ENCODE measurements around the gene CNTNAP2.

The CNTNAP2 gene

GRCh38 chr7:148187471-148187870 is 2070.9 kb downstream of the CNTNAP2 start:
- Histone ChIP-seq H2BK120ac (ENCODE audit: low read depth, low read length) (no peak overlapping the region), H4K5ac (ENCODE audit: low read length) (no peak overlapping the region), H2BK15ac (replicated peaks; ENCODE audit: low read depth) (no peak overlapping the region), H3K27me3 (ENCODE audit: insufficient read depth, low read length, poor library complexity) (no peaks in the 10 kb centered on the region), H3K36me3 (ENCODE audit: control insufficient read depth, insufficient read depth, low read length) (no peaks in the 10 kb centered on the region), H3K4me3 (ENCODE audit: low read length) (no peak overlapping the region), H3K23ac (ENCODE audit: low read length) (no peak overlapping the region), H3K79me1 (ENCODE audit: low read length) (no peaks in the 10 kb centered on the region), H2BK5ac (ENCODE audit: low read length) (no peak overlapping the region), H3K27ac (ENCODE audit: low read depth, low read length) (no peak overlapping the region), H3K9ac (ENCODE audit: low read length) (no peak overlapping the region), H4K8ac (ENCODE audit: low read depth, low read length) (no peak overlapping the region), H3K4me1 (ENCODE audit: control insufficient read depth, low read depth, low read length) (no peaks in the 10 kb centered on the region), H3K4me2 (ENCODE audit: low read length) (no peak overlapping the region), H3K18ac (ENCODE audit: low read length) (no peak overlapping the region), H3K4ac (ENCODE audit: low read depth, low read length) (no peak overlapping the region), H3K79me2 (ENCODE audit: control insufficient read depth, insufficient read depth, low read length) (no peaks in the 10 kb centered on the region), H2AK5ac (ENCODE audit: low read length) (no peak overlapping the region), H3K56ac (ENCODE audit: low read length) (no peak overlapping the region)
- no peak for DNase-seq
- no CpG with 5 or more reads among the region's 6 CpGs for WGBS (ENCODE audit: extremely low coverage, insufficient coverage, low lambda C conversion rate)

- H3K27me3 ChIP-seq (ENCODE audit: insufficient read depth, low read length, poor library complexity): no peaks in the 10 kb centered on the region
- no peaks in the 10 kb centered on the region for H3K79me2 ChIP-seq (ENCODE audit: control insufficient read depth, insufficient read depth, low read length)
- H3K4ac ChIP-seq (ENCODE audit: low read depth, low read length): no peak overlapping the region
- H3K4me2 ChIP-seq (ENCODE audit: low read length): no peak overlapping the region
- H3K9ac ChIP-seq (ENCODE audit: low read length): no peak overlapping the region
- H4K5ac ChIP-seq (ENCODE audit: low read length): no peak overlapping the region
- no peak overlapping the region for H2BK5ac ChIP-seq (ENCODE audit: low read length)
- no peaks in the 10 kb centered on the region for H3K36me3 ChIP-seq (ENCODE audit: control insufficient read depth, insufficient read depth, low read length)
- no peaks in the 10 kb centered on the region for H3K4me1 ChIP-seq (ENCODE audit: control insufficient read depth, low read depth, low read length)
- DNase-seq: no peak
- no peak overlapping the region for H3K27ac ChIP-seq (ENCODE audit: low read depth, low read length)
- H3K4me3 ChIP-seq (ENCODE audit: low read length): no peak overlapping the region
- no peak overlapping the region for H3K18ac ChIP-seq (ENCODE audit: low read length)
- H4K8ac ChIP-seq (ENCODE audit: low read depth, low read length): no peak overlapping the region
- no peak overlapping the region for H3K56ac ChIP-seq (ENCODE audit: low read length)
- H3K23ac ChIP-seq (ENCODE audit: low read length): no peak overlapping the region
- no peak overlapping the region for H2BK120ac ChIP-seq (ENCODE audit: low read depth, low read length)
- H3K79me1 ChIP-seq (ENCODE audit: low read length): no peaks in the 10 kb centered on the region
- no peak overlapping the region for H2BK15ac ChIP-seq (replicated peaks; ENCODE audit: low read depth)
- WGBS (ENCODE audit: extremely low coverage, insufficient coverage, low lambda C conversion rate): no CpG with 5 or more reads among the region's 1 CpG
- H2AK5ac ChIP-seq (ENCODE audit: low read length): no peak overlapping the region
Measured at GRCh38 chr7:148191391-148192065, 2074.9 kb downstream of the CNTNAP2 start.

DNA sequence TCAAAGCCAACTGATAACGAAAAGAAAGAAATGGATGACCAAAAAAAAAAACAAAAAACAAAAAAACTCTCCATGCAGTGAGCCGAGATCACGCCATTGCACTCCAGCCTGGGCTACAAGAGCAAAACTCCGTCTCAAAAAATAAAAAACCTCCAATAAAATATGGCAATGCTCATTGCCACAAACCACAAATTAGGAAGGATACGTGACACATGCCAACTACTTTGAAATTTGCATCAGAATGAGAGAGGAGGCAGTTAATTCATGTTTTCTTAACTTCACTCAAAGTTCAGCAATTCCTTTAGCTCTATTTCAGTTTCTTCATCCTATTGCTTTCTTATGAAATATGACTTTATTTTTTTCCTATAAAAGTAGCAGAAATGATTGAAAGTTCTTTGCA is 2075.9 kb downstream of the CNTNAP2 start:
- no peak overlapping the region for H3K4me2 ChIP-seq (ENCODE audit: low read length)
- H3K56ac ChIP-seq (ENCODE audit: low read length): no peak overlapping the region
- no peak overlapping the region for H2AK5ac ChIP-seq (ENCODE audit: low read length)
- no peak overlapping the region for H3K4me3 ChIP-seq (ENCODE audit: low read length)
- H2BK120ac ChIP-seq (ENCODE audit: low read depth, low read length): no peak overlapping the region
- H3K79me1 ChIP-seq (ENCODE audit: low read length): no peaks in the 10 kb centered on the region
- no peaks in the 10 kb centered on the region for H3K27me3 ChIP-seq (ENCODE audit: insufficient read depth, low read length, poor library complexity)
- H4K5ac ChIP-seq (ENCODE audit: low read length): no peak overlapping the region
- H3K23ac ChIP-seq (ENCODE audit: low read length): no peak overlapping the region
- no peak overlapping the region for H3K9ac ChIP-seq (ENCODE audit: low read length)
- H3K18ac ChIP-seq (ENCODE audit: low read length): no peak overlapping the region
- no peaks in the 10 kb centered on the region for H3K4me1 ChIP-seq (ENCODE audit: control insufficient read depth, low read depth, low read length)
- no CpG with 5 or more reads among the region's 5 CpGs for WGBS (ENCODE audit: extremely low coverage, insufficient coverage, low lambda C conversion rate)
- no peaks in the 10 kb centered on the region for H3K79me2 ChIP-seq (ENCODE audit: control insufficient read depth, insufficient read depth, low read length)
- no peak for DNase-seq
- no peak overlapping the region for H3K27ac ChIP-seq (ENCODE audit: low read depth, low read length)
- no peaks in the 10 kb centered on the region for H3K36me3 ChIP-seq (ENCODE audit: control insufficient read depth, insufficient read depth, low read length)
- H4K8ac ChIP-seq (ENCODE audit: low read depth, low read length): no peak overlapping the region
- H3K4ac ChIP-seq (ENCODE audit: low read depth, low read length): no peak overlapping the region
- no peak overlapping the region for H2BK15ac ChIP-seq (replicated peaks; ENCODE audit: low read depth)
- no peak overlapping the region for H2BK5ac ChIP-seq (ENCODE audit: low read length)

- Histone ChIP-seq H3K56ac (ENCODE audit: low read length) (no peak overlapping the region), H3K79me2 (ENCODE audit: control insufficient read depth, insufficient read depth, low read length) (no peaks in the 10 kb centered on the region), H2BK15ac (replicated peaks; ENCODE audit: low read depth) (no peak overlapping the region), H4K8ac (ENCODE audit: low read depth, low read length) (no peak overlapping the region), H2AK5ac (ENCODE audit: low read length) (no peak overlapping the region), H4K5ac (ENCODE audit: low read length) (no peak overlapping the region), H3K27me3 (ENCODE audit: insufficient read depth, low read length, poor library complexity) (no peaks in the 10 kb centered on the region), H3K9ac (ENCODE audit: low read length) (no peak overlapping the region), H3K4me3 (ENCODE audit: low read length) (no peak overlapping the region), H3K23ac (ENCODE audit: low read length) (no peak overlapping the region), H3K4me1 (ENCODE audit: control insufficient read depth, low read depth, low read length) (no peaks in the 10 kb centered on the region), H3K27ac (ENCODE audit: low read depth, low read length) (no peak overlapping the region), H3K36me3 (ENCODE audit: control insufficient read depth, insufficient read depth, low read length) (no peaks in the 10 kb centered on the region), H3K4ac (ENCODE audit: low read depth, low read length) (no peak overlapping the region), H2BK120ac (ENCODE audit: low read depth, low read length) (no peak overlapping the region), H3K4me2 (ENCODE audit: low read length) (no peak overlapping the region), H2BK5ac (ENCODE audit: low read length) (no peak overlapping the region), H3K18ac (ENCODE audit: low read length) (no peak overlapping the region), H3K79me1 (ENCODE audit: low read length) (no peaks in the 10 kb centered on the region)
- peak; percentile 7 for DNase-seq
- no CpG with 5 or more reads among the region's 3 CpGs for WGBS (ENCODE audit: extremely low coverage, insufficient coverage, low lambda C conversion rate)
Measured at GRCh38 chr7:148201992-148202391, 2085.4 kb downstream of the CNTNAP2 start.

DNA sequence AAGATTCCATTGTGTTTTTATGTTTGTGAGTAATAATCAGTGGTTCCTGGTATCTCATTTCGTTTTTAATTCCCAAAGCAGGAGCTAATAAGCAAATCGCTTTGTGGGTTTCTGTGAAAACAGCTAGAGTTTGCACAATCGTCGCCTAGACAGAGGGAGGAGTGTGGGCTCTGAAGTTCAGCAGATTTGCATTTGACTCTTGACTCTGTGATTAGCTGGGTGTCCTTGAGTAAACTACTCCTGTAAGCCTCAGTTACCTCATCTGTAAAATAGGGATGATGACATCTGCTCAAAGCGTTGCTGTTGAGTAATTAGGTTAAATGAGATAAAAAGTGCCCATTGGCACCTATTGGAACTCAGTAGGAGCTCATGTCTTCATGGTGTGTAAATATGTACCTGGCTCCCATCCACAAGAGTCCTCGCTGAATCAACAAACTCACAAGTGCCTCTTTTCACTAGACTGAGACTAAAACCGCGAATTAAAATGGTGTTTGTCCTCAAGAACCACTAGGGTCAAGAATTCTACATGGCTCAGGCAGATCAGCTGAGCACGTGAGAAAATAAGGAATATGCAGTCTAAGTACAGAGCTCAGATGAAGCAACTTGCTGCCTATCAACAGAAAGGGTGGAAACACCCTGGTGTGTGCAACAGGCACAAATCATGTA is 2088.2 kb downstream of the CNTNAP2 start:
- Histone ChIP-seq H3K27ac (ENCODE audit: low read depth, low read length) (no peak overlapping the region), H3K27me3 (ENCODE audit: insufficient read depth, low read length, poor library complexity) (no peaks in the 10 kb centered on the region), H3K18ac (ENCODE audit: low read length) (no peak overlapping the region), H2BK5ac (ENCODE audit: low read length) (no peak overlapping the region), H3K23ac (ENCODE audit: low read length) (no peak overlapping the region), H2BK120ac (ENCODE audit: low read depth, low read length) (no peak overlapping the region), H3K9ac (ENCODE audit: low read length) (no peak overlapping the region), H3K4me2 (ENCODE audit: low read length) (no peak overlapping the region), H3K4me3 (ENCODE audit: low read length) (no peak overlapping the region), H2AK5ac (ENCODE audit: low read length) (no peak overlapping the region), H2BK15ac (replicated peaks; ENCODE audit: low read depth) (no peak overlapping the region), H3K79me1 (ENCODE audit: low read length) (no peaks in the 10 kb centered on the region), H3K56ac (ENCODE audit: low read length) (no peak overlapping the region), H3K36me3 (ENCODE audit: control insufficient read depth, insufficient read depth, low read length) (no peaks in the 10 kb centered on the region), H3K4ac (ENCODE audit: low read depth, low read length) (no peak overlapping the region), H4K8ac (ENCODE audit: low read depth, low read length) (no peak overlapping the region), H3K4me1 (ENCODE audit: control insufficient read depth, low read depth, low read length) (no peaks in the 10 kb centered on the region), H3K79me2 (ENCODE audit: control insufficient read depth, insufficient read depth, low read length) (no peaks in the 10 kb centered on the region), H4K5ac (ENCODE audit: low read length) (no peak overlapping the region)
- DNase-seq: no peak
- no CpG with 5 or more reads among the region's 9 CpGs for WGBS (ENCODE audit: extremely low coverage, insufficient coverage, low lambda C conversion rate)
